HUES6 (cell line): ENCODE results near the gene RGS10.
"Not testable (repeated sequence)": the region's sequence is repeated elsewhere in the genome, so short reads cannot be mapped to it uniquely, and the experiment has no call there.

Source experiments
- H3K27ac ChIP-seq: 2 replicates; pipeline ENCODE4 v1.7.0; 2013; ENCODE audit warnings: low read depth, mild to moderate bottlenecking, low read length, inconsistent platforms
- H3K27me3 ChIP-seq: 2 replicates; pipeline ENCODE4 v1.6.1; 2013; ENCODE audit warnings: low read length; ENCODE audit not compliant: control insufficient read depth, insufficient read depth
- H3K36me3 ChIP-seq: 2 replicates; pipeline ENCODE4 v1.6.1; 2013; ENCODE audit warnings: low read length; ENCODE audit not compliant: control insufficient read depth, insufficient read depth
- H3K4me1 ChIP-seq: 2 replicates; pipeline ENCODE4 v1.6.1; 2013; ENCODE audit warnings: low read length; ENCODE audit not compliant: control insufficient read depth, insufficient read depth
- H3K4me3 ChIP-seq: 2 replicates; pipeline ENCODE4 v1.5.1; 2013; ENCODE audit warnings: low read depth, low read length
- H3K9ac ChIP-seq: one replicate; pipeline ENCODE4 v1.6.1; 2013; ENCODE audit warnings: mild to moderate bottlenecking, low read length
- H3K9me3 ChIP-seq: 2 replicates; pipeline ENCODE4 v1.6.1; 2013; ENCODE audit warnings: low read depth, low read length; ENCODE audit not compliant: control insufficient read depth, insufficient read depth

RGS10 gene

GRCh38 chr10:119537953-119538630 is 4.4 kb downstream of the RGS10 start:
- Histone ChIP-seq H3K4me3 (no peak overlapping the region), H3K27me3 (peaks cover 37% of the 10 kb centered on the region), H3K9ac (no peak overlapping the region), H3K36me3 (no peaks in the 10 kb centered on the region), H3K9me3 (no peaks in the 10 kb centered on the region), H3K4me1 (peaks cover 22% of the 10 kb centered on the region; the same call in 1 of the 2 replicates), H3K27ac (no peak overlapping the region)

GRCh38 chr10:119536508-119537025 is 6.0 kb downstream of the RGS10 start:
- Histone ChIP-seq H3K4me1 (peaks cover 17% of the 10 kb centered on the region; the same call in 1 of the 2 replicates), H3K9me3 (no peaks in the 10 kb centered on the region), H3K36me3 (no peaks in the 10 kb centered on the region), H3K4me3 (no peak overlapping the region), H3K27me3 (peaks cover 22% of the 10 kb centered on the region), H3K9ac (no peak overlapping the region), H3K27ac (no peak overlapping the region)

GRCh38 chr10:119535837-119536507 is 6.5 kb downstream of the RGS10 start:
- no peak overlapping the region for H3K27ac ChIP-seq
- H3K4me3 ChIP-seq = no peak overlapping the region
- H3K9ac ChIP-seq = no peak overlapping the region
- H3K36me3 ChIP-seq = no peaks in the 10 kb centered on the region
- peaks cover 11% of the 10 kb centered on the region; the same call in 1 of the 2 replicates for H3K4me1 ChIP-seq
- peaks cover 16% of the 10 kb centered on the region for H3K27me3 ChIP-seq
- H3K9me3 ChIP-seq = no peaks in the 10 kb centered on the region

GRCh38 chr10:119535305-119535704 is 7.2 kb downstream of the RGS10 start:
- H3K4me1 ChIP-seq = peaks cover 10% of the 10 kb centered on the region; the same call in 1 of the 2 replicates

GRCh38 chr10:119533473-119533872 is 9.0 kb downstream of the RGS10 start:
- no peaks in the 10 kb centered on the region for H3K9me3 ChIP-seq
- H3K27ac ChIP-seq = no peak overlapping the region
- H3K36me3 ChIP-seq = no peaks in the 10 kb centered on the region
- no peak overlapping the region for H3K9ac ChIP-seq
- no peak overlapping the region for H3K4me3 ChIP-seq
- no peaks in the 10 kb centered on the region for H3K27me3 ChIP-seq
- H3K4me1 ChIP-seq = peaks cover 10% of the 10 kb centered on the region; the same call in 1 of the 2 replicates

More at GRCh38 chr10:119535305-119535704, 7.2 kb downstream of the RGS10 start:
- H3K9ac ChIP-seq = no peak overlapping the region
- peaks cover 9% of the 10 kb centered on the region; the same call in 1 of the 2 replicates for H3K27me3 ChIP-seq
- no peak overlapping the region for H3K4me3 ChIP-seq
- H3K9me3 ChIP-seq = no peaks in the 10 kb centered on the region
- H3K27ac ChIP-seq = no peak overlapping the region
- no peaks in the 10 kb centered on the region for H3K36me3 ChIP-seq

GRCh38 chr10:119532791-119533190 is 9.7 kb downstream of the RGS10 start:
- not testable (repeated sequence) for H3K27ac ChIP-seq, H3K4me1 ChIP-seq, H3K9me3 ChIP-seq, H3K36me3 ChIP-seq, H3K4me3 ChIP-seq, H3K27me3 ChIP-seq, H3K9ac ChIP-seq

- not testable (repeated sequence) for H3K27me3 ChIP-seq, H3K27ac ChIP-seq, H3K36me3 ChIP-seq, H3K9me3 ChIP-seq, H3K4me3 ChIP-seq, H3K9ac ChIP-seq, H3K4me1 ChIP-seq
Measured at GRCh38 chr10:119532251-119532650, 10.3 kb downstream of the RGS10 start.

- Histone ChIP-seq H3K27me3 (no peaks in the 10 kb centered on the region), H3K4me1 (no peaks in the 10 kb centered on the region), H3K9me3 (no peaks in the 10 kb centered on the region), H3K9ac (no peak overlapping the region), H3K4me3 (no peak overlapping the region), H3K27ac (no peak overlapping the region), H3K36me3 (no peaks in the 10 kb centered on the region)
Measured at GRCh38 chr10:119531067-119531466, 11.5 kb downstream of the RGS10 start.

- not testable (repeated sequence) for H3K4me1 ChIP-seq, H3K27ac ChIP-seq, H3K36me3 ChIP-seq, H3K9me3 ChIP-seq, H3K9ac ChIP-seq, H3K27me3 ChIP-seq, H3K4me3 ChIP-seq
Measured at GRCh38 chr10:119528663-119529237, 13.8 kb downstream of the RGS10 start.

GRCh38 chr10:119526621-119527592 is 15.6 kb downstream of the RGS10 start:
- H3K9me3 ChIP-seq = no peaks in the 10 kb centered on the region
- no peak overlapping the region for H3K9ac ChIP-seq
- no peak overlapping the region for H3K27ac ChIP-seq
- H3K4me1 ChIP-seq = peaks cover 3% of the 10 kb centered on the region; the same call in 1 of the 2 replicates
- no peaks in the 10 kb centered on the region for H3K27me3 ChIP-seq
- no peaks in the 10 kb centered on the region for H3K36me3 ChIP-seq
- H3K4me3 ChIP-seq = no peak overlapping the region
